Hippocampal formation (tissue), 2 donors: ENCODE results near the gene HOXD1.

ENCODE experiments used
- DNase-seq, 2 donors: peaks; one replicate each; lab custom pipeline; 2025; lab: John Stamatoyannopoulos, UW

The HOXD1 gene

DNA sequence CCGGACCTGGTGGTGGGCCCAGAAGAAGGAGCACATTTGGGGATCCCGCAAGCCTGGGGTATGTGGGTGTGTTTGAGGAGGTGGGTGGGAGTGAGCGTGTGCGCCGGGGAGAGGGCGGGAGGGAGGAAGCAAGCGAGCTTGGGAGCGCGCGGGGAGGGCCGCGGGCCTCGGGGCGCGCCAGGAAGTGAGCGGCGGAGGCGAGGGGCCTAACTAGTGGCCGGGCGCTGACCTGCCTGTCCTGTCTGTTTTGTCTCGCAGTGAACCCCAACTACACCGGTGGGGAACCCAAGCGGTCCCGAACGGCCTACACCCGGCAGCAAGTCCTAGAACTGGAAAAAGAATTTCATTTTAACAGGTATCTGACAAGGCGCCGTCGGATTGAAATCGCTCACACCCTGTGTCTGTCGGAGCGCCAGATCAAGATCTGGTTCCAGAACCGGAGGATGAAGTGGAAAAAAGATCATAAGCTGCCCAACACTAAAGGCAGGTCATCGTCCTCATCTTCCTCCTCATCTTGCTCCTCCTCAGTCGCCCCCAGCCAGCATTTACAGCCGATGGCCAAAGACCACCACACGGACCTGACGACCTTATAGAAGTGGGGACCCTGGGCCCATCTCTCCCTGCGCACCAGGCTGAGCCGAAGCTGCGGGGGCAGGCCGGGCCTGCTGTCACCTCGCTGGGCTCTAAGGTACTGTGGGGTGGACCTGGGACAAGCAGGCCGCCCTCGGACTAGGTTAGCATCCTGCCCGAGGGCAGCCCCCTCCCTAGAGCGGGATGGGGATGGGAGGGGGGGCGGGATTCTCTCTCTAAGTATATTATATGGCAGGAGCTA is 35.9 kb upstream of the HOXD1 start:
- DNase-seq, result no peak

DNA sequence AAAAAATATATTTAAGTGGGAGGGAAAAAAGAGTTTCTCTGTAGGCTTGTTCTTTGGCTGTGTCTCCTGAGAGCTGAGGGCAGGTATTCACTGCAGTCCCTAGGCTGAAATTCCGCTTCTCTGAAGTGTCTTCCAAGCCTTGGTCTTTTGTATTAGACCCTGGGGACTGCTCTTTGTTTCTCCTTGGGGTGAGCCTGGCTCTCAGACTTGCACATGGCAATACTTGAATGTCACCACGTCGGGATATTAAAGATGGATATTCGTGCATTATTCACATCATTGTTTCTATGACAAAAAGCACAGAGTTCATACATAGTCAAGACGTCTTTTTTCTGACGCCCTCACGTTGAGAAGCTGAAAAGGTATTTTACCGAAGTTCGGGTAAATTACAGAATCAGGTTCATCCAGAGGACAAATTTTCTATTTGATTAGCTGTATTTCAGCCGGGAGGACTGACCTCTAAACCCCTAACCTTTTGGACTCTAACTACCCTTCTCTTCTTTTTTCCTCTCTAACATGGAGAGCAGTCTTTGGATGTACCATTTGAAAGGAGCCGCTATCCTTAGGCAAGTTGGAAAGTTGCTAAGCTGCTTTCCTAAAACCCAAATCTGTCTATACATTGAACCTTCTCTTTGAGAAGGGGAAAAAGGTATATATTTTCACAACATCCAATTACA is 33.8 kb upstream of the HOXD1 start:
- no peak for DNase-seq

GRCh38 chr2:176155356-176156044 is 33.0 kb upstream of the HOXD1 start:
- DNase-seq, result no peak

DNA sequence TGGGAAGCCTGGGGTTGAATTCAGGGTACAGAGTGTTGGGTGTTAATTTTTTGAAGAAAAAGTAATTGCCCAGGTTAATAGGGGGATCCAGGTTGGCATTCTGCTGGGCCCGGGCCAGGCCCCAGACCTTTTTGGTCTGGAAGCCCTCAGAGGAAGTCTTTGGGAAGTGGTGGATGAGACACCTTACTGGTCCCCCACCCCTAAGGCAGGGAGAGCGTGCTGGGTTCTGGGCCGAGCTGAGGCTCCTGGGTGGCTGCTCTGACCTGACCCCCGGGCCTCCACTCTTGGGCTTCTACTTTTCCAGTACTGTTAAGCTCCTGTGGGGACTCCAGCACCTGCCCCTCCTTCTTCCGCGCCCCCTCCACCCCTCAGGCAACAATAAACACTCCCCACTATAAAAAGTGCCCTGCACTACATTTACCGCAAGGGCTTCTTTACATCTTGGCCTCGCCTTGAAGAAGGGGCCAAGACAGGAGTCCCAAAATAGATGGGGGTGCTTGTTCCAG is 32.1 kb upstream of the HOXD1 start:
- no peak for DNase-seq

DNA sequence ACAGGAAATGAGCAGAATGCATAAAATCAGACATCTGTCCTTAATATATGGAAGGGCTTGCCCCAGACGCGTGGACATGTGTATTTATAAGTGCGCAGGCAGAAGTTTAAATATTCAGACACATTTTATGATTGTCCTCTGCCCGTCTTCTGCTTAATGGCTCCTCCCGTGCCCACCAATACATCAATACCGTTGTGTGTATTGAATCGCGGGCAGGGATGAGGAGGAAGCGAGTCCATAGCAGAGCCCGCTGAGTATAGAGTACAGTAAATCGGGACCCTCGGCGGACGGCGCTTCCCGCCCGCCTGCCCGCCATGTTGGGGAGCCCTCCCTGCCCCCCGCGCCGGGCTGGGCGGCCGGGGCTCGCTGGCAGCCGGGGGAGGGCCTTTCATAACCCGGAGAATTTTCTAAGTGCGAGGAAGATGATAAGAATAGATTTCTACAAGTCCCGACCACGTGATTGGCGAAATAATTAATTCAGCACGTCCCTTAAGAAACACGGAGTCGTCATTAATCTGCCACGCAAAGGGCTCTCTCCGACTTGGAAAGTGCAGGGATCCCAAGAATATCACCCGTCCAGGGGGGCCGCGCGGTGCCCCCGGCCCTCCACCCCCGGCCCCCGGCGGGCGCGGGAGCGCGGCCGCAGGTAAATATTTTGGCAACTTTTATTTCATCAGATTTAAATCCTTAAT is 31.5 kb upstream of the HOXD1 start, which contains the start of gene HOXD3:
Gene HOXD3 (plus strand): TSS at position 501 of the 692 bp plus-strand sequence. CDS start 11,808 bp downstream, outside the sequence.
- no peak for DNase-seq

GRCh38 chr2:176157499-176158185 is 30.8 kb upstream of the HOXD1 start:
- no peak for DNase-seq

DNA sequence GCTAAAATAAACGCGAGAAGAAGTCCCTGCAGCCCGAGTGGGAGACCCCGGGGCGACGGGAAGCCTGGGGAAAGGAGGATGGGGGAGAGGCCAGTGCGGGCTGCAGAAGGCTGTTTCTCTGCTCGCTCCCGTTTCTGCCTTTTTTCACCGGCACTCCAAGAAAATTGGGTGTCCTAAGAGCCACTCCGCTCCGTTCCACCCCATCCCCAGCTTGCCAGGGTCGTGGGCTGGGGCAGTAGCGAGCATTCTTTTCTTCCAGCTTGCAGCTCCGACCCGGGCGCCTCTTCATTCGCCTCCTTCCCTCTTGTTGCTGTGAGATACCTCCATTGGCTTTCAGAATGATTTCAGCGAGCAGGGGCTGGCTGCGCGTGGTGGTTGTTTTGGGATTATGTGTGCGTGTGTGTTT is 30.3 kb upstream of the HOXD1 start:
- DNase-seq, result no peak

- DNase-seq, result no peak
Observed at GRCh38 chr2:176158855-176159662, 29.4 kb upstream of the HOXD1 start.

DNA sequence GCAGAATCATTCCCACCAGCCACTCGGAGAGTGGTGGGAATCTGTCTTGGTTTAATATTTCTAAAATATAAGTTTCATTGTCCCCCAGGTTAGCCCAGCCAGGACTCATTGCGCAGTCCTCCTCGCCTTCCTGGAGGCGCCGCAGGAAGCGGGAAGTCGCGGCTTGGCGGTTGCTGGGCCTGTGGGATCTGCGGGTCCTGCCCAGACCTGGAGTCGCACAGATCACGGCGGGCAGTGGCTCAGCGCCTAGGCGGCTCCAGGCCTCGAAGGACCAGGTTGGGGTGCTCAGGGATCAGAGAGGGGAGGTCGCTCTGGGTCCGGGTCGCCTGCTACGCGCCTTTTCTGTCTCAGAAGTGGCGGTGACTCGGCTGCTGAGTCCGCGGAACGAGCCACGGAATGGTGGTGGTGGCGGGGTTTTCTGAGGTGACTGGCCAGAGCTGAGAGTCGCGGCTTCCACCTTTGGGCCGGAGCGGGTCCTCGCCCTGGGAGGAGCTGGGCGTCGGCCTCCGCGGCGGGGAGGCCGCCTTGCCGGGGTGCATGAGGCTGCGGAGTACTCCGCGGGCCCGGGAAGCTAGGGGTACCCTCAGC is 28.7 kb upstream of the HOXD1 start:
- no peak for DNase-seq

- DNase-seq, result no peak
Observed at GRCh38 chr2:176160251-176160985, 28.1 kb upstream of the HOXD1 start.

- DNase-seq, result no peak
Observed at GRCh38 chr2:176160986-176161824, 27.3 kb upstream of the HOXD1 start.

GRCh38 chr2:176161825-176162626 is 26.4 kb upstream of the HOXD1 start:
- no peak for DNase-seq

GRCh38 chr2:176162911-176163671 is 25.4 kb upstream of the HOXD1 start:
- no peak for DNase-seq

GRCh38 chr2:176163672-176164056 is 24.8 kb upstream of the HOXD1 start:
- DNase-seq, result no peak

DNA sequence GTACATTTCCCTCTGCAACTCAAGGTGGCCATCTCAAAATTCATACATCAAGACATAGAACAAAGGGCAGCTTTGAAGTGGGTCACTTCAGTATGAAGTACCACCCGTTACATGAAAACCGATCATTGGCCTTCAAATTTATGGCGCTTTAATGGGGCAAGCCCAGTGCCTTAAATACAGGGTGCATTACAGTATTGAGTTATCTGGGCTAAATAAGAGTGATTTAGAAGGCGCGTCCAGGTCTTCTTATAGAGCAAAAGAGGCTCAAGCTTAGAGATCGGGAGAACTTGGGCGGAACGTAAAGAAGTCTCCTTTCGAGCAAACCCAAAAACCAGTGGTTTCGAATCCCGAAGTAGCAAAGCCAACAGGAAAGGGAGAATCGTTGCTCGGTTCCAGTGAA is 24.3 kb upstream of the HOXD1 start:
- no peak for DNase-seq

DNA sequence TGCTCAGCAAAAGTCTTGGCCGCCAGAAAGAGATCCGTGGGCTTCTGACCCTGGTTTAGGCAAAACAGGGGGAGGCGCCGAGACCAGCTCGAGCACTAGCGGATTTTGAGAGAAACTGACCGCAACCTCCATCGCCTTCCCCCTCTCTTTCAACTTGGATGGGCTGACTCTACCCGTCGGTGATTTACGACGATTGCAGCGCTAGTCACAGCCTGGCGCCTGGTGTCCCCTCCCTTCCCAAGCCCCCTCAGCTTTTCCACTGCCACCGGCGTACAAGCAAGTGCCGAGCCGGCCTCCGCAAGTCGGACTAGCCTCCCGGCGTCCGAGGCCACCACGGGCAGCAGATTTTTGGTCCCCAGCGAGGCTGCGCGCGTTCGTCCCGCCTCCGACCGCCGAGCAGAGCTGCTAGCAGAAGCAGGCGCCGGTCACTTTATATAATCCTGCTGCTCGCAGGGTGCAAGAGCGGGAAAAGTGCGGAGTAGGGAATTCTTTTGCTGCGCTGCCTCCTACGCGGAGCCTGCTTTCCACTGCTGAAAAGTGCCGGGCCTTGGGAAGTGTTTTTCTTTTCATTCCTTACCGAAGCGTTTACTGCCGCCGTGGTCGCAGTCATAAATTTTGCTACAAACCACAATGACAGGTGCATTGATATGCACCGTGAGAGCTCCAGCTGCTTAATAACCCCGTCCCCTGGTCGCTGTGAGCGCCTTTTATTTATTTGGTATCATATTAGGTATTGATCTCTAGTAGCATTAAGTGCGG is 23.7 kb upstream of the HOXD1 start:
- DNase-seq, result no peak
